Measurements from ENCODE around the gene GRAMD1C.

Gene GRAMD1C

DNA sequence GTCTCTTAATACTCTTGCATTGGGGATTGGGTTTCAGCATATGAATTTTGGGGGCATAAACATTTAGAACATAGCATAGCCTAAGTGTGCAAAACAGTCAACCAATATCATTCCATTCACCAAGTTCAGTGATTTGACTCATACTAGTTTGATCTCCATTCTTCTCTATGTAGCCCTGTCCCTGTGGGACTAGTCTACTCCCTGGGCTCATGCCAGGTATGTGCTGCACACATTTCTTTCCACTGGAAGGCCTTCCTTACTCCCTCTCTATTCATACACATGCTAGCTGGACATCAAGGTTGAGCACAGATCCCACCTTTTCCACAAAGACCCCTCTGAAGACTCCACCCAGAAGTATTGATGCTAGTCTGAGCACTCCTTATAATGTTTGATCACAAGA, 114.3 kb downstream of the GRAMD1C start:
- no peak for DNase-seq (ENCODE audit: low read depth)

DNA sequence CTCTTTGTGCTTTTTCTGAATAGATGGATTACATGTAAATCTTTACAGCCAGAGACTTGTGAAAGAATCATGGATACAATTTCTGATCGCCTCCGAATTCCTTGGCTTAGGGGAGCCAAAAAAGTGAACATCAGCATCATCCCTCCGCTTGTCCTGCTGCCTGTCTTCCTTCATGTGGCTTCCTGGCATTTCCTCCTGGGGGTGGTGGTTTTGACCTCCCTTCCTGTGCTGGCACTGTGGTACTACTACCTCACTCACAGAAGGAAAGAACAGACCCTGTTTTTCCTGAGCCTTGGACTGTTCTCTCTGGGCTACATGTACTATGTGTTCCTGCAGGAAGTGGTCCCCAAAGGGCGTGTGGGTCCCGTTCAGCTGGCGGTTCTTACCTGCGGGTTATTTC, 115.1 kb downstream of the GRAMD1C start:
- DNase-seq (ENCODE audit: low read depth), result no peak

DNA sequence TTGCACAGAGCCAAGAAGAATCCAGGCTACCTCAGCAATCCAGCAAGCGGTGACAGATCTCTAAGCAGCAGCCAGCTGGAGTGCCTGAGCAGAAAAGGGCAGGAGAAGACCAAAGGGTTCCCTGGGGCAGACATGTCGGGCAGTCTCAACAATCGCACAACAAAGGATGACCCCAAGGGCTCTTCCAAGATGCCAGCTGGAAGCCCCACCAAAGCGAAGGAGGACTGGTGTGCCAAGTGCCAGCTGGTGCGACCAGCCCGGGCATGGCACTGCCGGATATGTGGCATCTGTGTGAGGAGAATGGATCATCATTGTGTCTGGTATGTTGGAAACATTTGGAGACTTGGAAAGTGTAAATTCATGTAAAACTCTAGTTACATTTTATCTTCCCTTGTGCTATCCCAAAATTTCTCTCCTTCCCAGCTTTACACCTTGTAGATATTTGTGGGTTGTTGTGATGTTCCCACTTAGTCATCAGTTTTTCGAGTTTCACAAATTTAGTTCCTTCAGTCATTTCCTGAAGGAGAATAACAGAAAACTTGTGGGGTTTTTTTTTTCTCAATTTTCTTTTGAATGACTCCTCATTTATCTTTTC, 115.6 kb downstream of the GRAMD1C start:
- no peak for DNase-seq (ENCODE audit: low read depth)

DNA sequence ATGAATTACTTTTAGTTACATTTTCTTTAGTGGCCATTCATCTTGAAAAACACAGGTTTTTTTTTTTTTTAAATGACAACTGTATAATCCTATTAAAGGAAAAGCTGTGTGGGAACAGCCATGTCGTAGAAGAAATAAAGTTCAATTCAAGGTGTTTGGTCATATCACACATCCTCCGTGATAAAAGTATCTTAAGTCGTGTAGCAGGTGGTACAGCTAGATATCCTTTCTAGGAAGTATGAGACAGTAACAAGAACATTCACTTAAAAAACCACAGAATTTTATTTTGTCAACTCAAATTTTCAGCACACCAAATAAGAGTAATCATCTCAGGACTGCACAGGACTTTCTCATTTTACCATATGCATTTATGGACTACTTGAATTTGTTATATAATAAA, 125.3 kb downstream of the GRAMD1C start:
- DNase-seq (ENCODE audit: low read depth), result no peak

DNA sequence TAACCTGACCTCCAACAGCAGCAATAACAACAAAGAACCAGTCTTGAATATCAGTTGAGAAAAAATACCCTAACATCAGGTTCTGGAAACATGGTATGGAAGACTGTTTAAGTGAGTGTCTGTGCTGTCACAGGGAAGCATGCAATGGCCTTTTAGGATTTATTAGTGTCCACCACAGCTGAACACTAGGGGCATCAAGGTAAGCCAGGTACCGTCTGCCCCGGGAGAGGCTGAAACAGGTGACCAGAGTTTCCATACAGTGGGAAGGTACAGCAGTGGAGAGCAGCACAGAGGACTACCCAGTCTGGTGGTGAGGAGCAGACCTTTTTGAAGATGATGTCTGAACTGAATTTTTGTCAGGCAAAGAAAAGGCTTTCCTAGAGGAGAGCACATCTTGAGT, 127.6 kb downstream of the GRAMD1C start:
- no peak for DNase-seq (ENCODE audit: low read depth)

DNA sequence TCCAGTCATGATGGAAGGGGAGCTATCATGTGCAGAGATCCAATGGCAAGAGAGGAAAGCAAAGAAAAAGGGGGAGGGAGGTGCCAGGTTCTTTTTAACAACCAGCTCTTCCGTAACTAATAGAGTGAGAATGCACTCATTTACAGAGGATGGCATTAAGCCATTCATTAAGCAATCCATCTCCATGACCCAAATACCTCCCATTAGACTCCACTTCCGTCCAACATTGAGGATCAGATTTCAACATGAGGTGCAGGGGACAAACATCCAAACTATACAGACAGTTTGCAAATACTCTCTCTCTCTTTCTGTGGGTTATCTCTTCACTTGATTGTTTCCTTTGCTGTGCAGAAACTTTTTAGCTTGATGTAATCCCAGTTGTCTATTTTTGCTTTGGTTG, 130.4 kb downstream of the GRAMD1C start:
- DNase-seq (ENCODE audit: low read depth), result no peak

DNA sequence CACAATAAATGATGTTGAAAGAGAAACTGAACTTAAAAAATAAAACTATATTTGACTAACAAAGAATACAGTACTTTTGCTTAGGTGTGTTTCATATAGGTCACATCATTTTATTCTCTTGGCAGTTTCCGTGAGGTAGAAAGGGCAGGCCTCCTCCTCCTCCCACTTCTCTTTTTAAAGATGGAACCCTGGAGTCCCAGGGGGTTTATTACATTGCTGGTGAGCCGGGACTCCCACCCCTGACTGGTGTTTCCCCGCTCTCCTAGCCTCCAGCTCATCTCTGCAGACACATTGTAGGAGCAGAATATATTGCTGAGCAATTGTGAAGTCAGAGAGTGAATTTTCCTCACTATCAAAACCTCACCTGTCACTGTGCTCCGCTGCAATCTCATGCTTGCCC, 139.2 kb downstream of the GRAMD1C start:
- no peak for DNase-seq (ENCODE audit: low read depth)

DNA sequence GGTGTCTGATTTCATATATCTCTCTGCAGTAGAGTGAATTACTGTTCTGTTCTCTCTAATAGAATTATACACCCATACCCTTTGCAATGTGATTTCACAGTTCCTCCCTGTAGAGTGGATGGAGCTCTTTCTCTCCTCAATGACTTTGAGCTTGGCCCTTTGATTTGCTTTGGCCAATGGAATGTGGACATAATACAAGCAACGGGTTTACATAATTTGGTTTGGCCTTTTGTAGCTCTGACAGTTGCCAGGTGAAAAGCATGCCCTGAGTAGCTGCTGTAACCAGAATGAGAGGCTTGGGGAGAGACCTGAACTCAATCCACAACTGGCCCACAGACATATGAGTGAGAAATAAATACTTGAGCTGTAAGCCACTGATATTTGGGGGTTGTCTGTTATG, 141.3 kb downstream of the GRAMD1C start:
- no peak for DNase-seq (ENCODE audit: low read depth)

DNA sequence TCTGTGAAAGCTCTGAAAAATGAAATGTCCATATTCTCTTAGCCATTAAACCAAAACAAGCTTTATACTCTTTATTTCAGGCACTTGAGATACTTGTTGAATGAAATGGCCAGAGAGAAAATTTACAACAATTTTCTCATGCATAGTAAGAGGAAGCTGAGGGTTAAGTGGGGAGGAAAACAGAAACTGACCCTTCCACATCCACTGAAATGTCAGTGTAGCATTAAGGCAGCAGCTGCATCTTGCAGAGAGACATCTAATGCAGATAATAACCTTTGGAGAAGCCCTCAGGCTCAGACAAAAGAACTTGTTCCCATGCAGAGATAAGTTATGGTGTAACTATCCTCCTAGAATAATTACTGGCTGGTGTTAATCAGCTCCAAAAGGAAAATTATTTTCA, 143.2 kb downstream of the GRAMD1C start:
- no peak for DNase-seq (ENCODE audit: low read depth)

DNA sequence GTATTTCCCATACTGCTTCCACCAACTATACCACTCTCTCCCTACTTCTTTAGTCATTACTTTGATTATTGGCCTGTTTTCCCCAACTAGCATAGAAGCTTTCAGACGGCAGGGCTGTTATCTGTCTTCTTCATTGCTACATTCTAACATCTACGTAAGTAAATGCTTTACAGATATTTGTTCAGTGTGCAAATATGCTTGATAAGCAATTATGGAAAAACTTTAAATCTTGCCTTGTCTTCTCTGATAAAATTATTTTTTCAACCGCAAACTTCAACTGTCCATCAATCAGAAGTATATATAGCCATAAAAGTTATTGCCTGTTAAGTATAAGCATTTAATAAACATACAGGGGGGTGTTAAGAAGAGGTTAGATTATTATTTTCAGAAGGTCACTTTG, 145.0 kb downstream of the GRAMD1C start:
- no peak for DNase-seq (ENCODE audit: low read depth)

DNA sequence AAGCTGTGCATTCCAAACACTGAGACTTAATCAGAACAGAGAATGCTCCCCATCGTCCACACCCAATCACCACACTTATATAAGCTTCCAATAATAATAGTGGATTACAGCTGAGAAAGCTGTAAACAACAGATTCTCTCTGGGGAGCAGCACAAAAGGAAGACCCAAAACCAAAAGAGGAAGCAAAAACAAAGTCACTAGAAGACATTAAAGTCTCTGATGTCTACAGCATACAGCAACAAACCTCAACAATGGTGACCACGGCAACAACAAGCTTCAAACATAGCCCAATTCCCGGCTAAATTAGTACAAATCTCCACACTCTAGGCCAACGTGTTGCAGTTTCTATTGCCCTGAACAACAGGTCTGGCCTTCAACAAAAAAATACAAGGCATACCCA, 147.0 kb downstream of the GRAMD1C start:
- DNase-seq (ENCODE audit: low read depth), result no peak
